Sigmoid colon (tissue), 7 donors: ENCODE measurements around the gene GP5. TPM values are rescaled to one million over a fixed set of nuclear protein-coding genes. Genes with fewer than 3 reads are reported as not detected.

Experiments used
- DNase-seq: peaks from one replicate; pipeline ENCODE4 v3.0.0-alpha.2; 2019
- H3K27ac ChIP-seq, 4 donors: fragments of 200-600 bp; sonication (generic); one replicate each; pipeline ENCODE4 v1.5.1; 2016 to 2019; ENCODE audit warnings: mild to moderate bottlenecking in 1 of 4
- H3K27me3 ChIP-seq, 3 donors: fragments of 200-600 bp; sonication (generic); one replicate each; pipeline ENCODE4 v1.5.1; 2019; ENCODE audit warnings: mild to moderate bottlenecking in 1 of 3
- H3K36me3 ChIP-seq, 4 donors: fragments of 200-600 bp; sonication (generic); one replicate each; pipeline ENCODE4 v1.5.1; 2016 to 2019
- H3K4me1 ChIP-seq, 4 donors: fragments of 200-600 bp; sonication (generic); one replicate each; pipeline ENCODE4 v1.5.1; 2017 to 2019
- H3K4me3 ChIP-seq, 4 donors: fragments of 200-600 bp; sonication (generic); one replicate each; pipeline ENCODE4 v1.5.1; 2017 to 2019; ENCODE audit warnings: mild to moderate bottlenecking in 2 of 4, moderate library complexity in 1 of 4
- H3K9me3 ChIP-seq, 4 donors: fragments of 200-600 bp in 3 of 4; sonication (generic) in 3 of 4; one replicate each; pipeline versions ENCODE4 v1.5.1 to v1.6.1; 2013 to 2019
- EP300 ChIP-seq, 4 donors: sonication (generic); formaldehyde crosslinking; IDR thresholded peaks; one replicate each; pipeline ENCODE4 v1.6.1; 2017; ENCODE audit warnings: antibody characterized with exemption in 4 of 4
- POLR2A ChIP-seq, 2 donors: fragments of 450-650 bp; IDR thresholded peaks; one replicate each; pipeline ENCODE4 v1.6.1; 2016; ENCODE audit warnings: antibody characterized with exemption in 2 of 2, mild to moderate bottlenecking in 2 of 2, moderate library complexity in 2 of 2
- POLR2AphosphoS5 ChIP-seq, 4 donors: sonication (generic); formaldehyde crosslinking; IDR thresholded peaks; one replicate each; pipeline ENCODE4 v1.6.1; 2017; ENCODE audit warnings: antibody characterized with exemption in 4 of 4
- WGBS, 2 donors: extraction: QIAGEN DNeasy Blood & Tissue Kit; methylation state at CpG; one replicate each; pipeline ENCODE4 v1.1.7; 2013; 5-methylcytosine and 5-hydroxymethylcytosine counted together
- intact Hi-C: fragments of 100-400 bp; cut with DNase I; formaldehyde crosslinking; loops from one replicate; pipeline ENCODE4 v1.15.1; 2023
- polyA plus RNA-seq, 3 donors: library from polyadenylated mRNA; stranded (reverse); fragments of 200-250 nt; gene quantifications; one replicate each; pipeline ENCODE4 v1.2.3, GENCODE V29; 2013
- total RNA-seq, 4 donors: library from RNA; depleted of rRNA; stranded (reverse); fragments of >200 nt; gene quantifications; one replicate each; pipeline ENCODE4 v1.1.0, GENCODE V29; 2016
- TF ChIP-seq, protein P1 (sequence below), 4 experiments: fragments of 450-650 bp in 3 of 4; fragments of 200-600 bp in 1 of 4; IDR thresholded peaks; one replicate each; pipeline ENCODE4 v1.5.1; 2016 to 2019; ENCODE audit warnings: antibody characterized with exemption in 4 of 4, mild to moderate bottlenecking in 3 of 4, moderate library complexity in 2 of 4
- donor health status: healthy with polysubstance abuse.
- donor health status: Bipolar disorder and iron deficiency.
- donor health status: healthy.

GP5 gene
- total and polyA plus RNA-seq, 7 donors = 0.14 to 0.69 TPM; not detected in 5

GRCh38 chr3:194352667-194353246, 46.3 kb downstream of the GP5 start:
- no peak overlapping the region for H3K27ac ChIP-seq

DNA sequence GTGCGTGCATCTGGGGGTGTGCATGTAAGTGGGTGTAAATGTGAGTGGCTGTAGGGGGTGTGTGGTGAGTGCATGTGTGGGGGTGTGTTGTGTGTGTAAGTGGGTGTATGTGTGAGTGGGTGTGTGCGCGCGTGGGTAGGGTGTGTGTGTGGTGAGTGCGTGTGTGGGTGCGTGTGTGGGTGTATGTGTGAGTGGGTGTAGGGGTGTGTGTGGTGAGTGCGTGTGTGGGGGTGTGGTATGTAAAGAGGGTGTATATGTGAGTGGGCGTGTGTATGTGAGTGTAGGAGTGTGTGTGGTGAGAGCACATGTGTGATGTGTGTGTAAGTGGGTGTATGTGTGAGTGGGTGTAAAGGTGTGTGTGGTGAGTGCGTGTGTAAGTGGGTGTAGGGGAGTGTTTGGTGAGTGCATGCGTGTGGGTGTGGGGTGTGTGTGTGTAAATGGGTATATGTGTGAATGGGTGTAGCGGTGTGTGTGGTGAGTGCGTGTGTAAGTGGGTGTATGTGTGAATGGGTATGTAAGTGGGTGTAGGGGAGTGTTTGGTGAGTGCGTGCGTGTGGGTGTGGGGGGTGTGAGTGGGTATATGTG, 47.0 kb downstream of the GP5 start:
- 88 to 92% methylated on average over 14 of the region's 14 CpGs for WGBS, 2 donors
- Histone ChIP-seq H3K27ac (no peak overlapping the region), H3K9me3 (no peaks in the 10 kb centered on the region), H3K36me3 (no peaks in the 10 kb centered on the region), H3K4me3 (no peak overlapping the region), H3K4me1 (no peaks in the 10 kb centered on the region), H3K27me3 (no peaks in the 10 kb centered on the region)
- DNase-seq = no peak
- TF ChIP-seq POLR2A (IDR thresholded peaks at IDR 0.05) = no peak
- TF ChIP-seq, protein P1, sequence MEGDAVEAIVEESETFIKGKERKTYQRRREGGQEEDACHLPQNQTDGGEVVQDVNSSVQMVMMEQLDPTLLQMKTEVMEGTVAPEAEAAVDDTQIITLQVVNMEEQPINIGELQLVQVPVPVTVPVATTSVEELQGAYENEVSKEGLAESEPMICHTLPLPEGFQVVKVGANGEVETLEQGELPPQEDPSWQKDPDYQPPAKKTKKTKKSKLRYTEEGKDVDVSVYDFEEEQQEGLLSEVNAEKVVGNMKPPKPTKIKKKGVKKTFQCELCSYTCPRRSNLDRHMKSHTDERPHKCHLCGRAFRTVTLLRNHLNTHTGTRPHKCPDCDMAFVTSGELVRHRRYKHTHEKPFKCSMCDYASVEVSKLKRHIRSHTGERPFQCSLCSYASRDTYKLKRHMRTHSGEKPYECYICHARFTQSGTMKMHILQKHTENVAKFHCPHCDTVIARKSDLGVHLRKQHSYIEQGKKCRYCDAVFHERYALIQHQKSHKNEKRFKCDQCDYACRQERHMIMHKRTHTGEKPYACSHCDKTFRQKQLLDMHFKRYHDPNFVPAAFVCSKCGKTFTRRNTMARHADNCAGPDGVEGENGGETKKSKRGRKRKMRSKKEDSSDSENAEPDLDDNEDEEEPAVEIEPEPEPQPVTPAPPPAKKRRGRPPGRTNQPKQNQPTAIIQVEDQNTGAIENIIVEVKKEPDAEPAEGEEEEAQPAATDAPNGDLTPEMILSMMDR (IDR thresholded peaks at IDR 0.05) = no peak
- TF ChIP-seq EP300 (IDR thresholded peaks at IDR 0.05) = no peak
- no peak for TF ChIP-seq POLR2AphosphoS5 (IDR thresholded peaks at IDR 0.05)
- intact Hi-C loops = no loop called here

More at GRCh38 chr3:194352667-194353246, 46.3 kb downstream of the GP5 start:
- DNase-seq = no peak
- no peak for TF ChIP-seq POLR2A (IDR thresholded peaks at IDR 0.05)
- TF ChIP-seq, protein P1 (IDR thresholded peaks at IDR 0.05) = no peak
- no peak for TF ChIP-seq EP300 (IDR thresholded peaks at IDR 0.05)
- TF ChIP-seq POLR2AphosphoS5 (IDR thresholded peaks at IDR 0.05) = no peak
- Histone ChIP-seq H3K9me3 (no peaks in the 10 kb centered on the region), H3K4me1 (no peaks in the 10 kb centered on the region), H3K4me3 (no peak overlapping the region), H3K36me3 (no peaks in the 10 kb centered on the region), H3K27me3 (no peaks in the 10 kb centered on the region)
- intact Hi-C loops = no loop called here
- 85 to 91% methylated on average over 10 of the region's 10 CpGs for WGBS, 2 donors

DNA sequence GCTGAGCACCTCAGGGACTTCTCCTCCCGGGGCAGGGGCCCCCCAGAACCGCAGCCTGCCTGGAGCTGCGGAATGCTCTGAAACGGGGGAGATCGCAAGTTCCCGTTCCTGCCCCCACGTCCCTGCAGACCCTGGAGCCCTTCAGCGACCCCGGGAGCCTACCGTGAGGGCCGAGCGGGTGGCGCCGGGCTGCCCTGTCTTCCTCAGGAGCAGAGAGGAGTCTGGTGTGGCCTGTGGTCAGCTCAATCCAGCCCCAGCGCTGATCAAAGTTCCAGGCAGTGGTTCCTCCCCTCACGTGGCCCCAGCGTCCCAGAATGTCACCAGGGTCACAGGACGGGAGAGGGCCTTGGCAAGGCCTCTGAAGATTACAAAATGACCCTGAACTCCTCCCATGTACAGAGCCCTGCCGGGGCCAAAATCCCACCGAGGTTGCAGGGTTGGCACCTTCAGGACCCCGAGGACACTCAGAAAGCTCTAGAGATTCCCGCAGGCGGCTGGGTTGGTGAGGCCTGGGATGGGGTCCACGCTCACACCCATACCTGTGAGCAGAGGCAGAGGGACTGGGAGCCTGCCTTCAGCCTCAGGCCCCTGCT, 47.9 kb downstream of the GP5 start, which contains the start of gene CPN2:
Gene CPN2 (minus strand): TSS at position 249 of the 593 bp plus-strand sequence. CDS start 8,626 bp downstream, outside the sequence.
- no peak within 1 kb of the TSS for H3K4me3 ChIP-seq
- no peak for DNase-seq
- intact Hi-C loops = no loop called here
- WGBS, 2 donors = 87 to 92% methylated on average over 24 of the region's 24 CpGs
- TF ChIP-seq EP300 (IDR thresholded peaks at IDR 0.05) = no peak
- TF ChIP-seq POLR2AphosphoS5 (IDR thresholded peaks at IDR 0.05) = no peak
- TF ChIP-seq, protein P1 (IDR thresholded peaks at IDR 0.05) = no peak
- no peak for TF ChIP-seq POLR2A (IDR thresholded peaks at IDR 0.05)
- no peak within 1 kb of the TSS for H3K27ac ChIP-seq
- H3K27me3 ChIP-seq = no peaks in the 10 kb centered on the region
- no peaks in the 10 kb centered on the region for H3K4me1 ChIP-seq
- no peaks in the 10 kb centered on the region for H3K9me3 ChIP-seq
- no peaks in the 10 kb centered on the region for H3K36me3 ChIP-seq

DNA sequence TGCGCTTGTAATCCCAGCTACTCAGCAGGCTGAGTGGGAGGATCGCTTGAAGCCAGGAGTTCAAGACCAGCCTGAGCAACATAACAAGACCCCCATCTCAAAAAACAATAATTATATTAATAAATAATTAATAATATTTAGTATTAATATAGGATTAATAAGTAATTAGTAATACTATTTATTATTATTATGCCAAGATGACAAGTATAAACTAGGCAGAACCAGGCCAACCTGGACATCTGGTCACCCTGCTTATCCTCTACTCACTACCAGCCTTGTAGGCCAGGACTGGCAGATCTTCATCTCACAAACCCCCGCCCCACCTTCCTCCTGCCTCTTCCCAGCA, 48.4 kb downstream of the GP5 start:
- intact Hi-C loops = no loop called here

GRCh38 chr3:194348354-194348753, 50.7 kb downstream of the GP5 start:
- DNase-seq = no peak
- intact Hi-C loops = no loop called here

More for the DNA sequence above, 48.4 kb downstream of the GP5 start:
- Histone ChIP-seq H3K36me3 (no peaks in the 10 kb centered on the region), H3K27me3 (no peaks in the 10 kb centered on the region), H3K9me3 (no peaks in the 10 kb centered on the region), H3K4me1 (no peaks in the 10 kb centered on the region), H3K4me3 (no peak overlapping the region), H3K27ac (no peak overlapping the region)
- WGBS, 2 donors = 61 to 86% methylated on average over 3 of the region's 3 CpGs
- TF ChIP-seq EP300 (IDR thresholded peaks at IDR 0.05) = no peak
- DNase-seq = no peak

More at GRCh38 chr3:194348354-194348753, 50.7 kb downstream of the GP5 start:
- 80 to 85% methylated on average over 6 of the region's 6 CpGs for WGBS, 2 donors
- no peak for TF ChIP-seq POLR2AphosphoS5 (IDR thresholded peaks at IDR 0.05)
- no peak for TF ChIP-seq EP300 (IDR thresholded peaks at IDR 0.05)
- TF ChIP-seq, protein P1 (IDR thresholded peaks at IDR 0.05) = no peak
- no peak for TF ChIP-seq POLR2A (IDR thresholded peaks at IDR 0.05)
- Histone ChIP-seq H3K4me3 (no peak overlapping the region), H3K4me1 (no peaks in the 10 kb centered on the region), H3K27ac (no peak overlapping the region), H3K27me3 (no peaks in the 10 kb centered on the region), H3K9me3 (no peaks in the 10 kb centered on the region), H3K36me3 (no peaks in the 10 kb centered on the region)
